Middle frontal gyrus (tissue), 1 donor: ENCODE results near the gene DHX34.
"Not testable (repeated sequence)": the region's sequence is repeated elsewhere in the genome, so short reads cannot be mapped to it uniquely, and the experiment has no call there.

Source experiments
- DNase-seq: peaks from one replicate; pipeline ENCODE4 v3.0.0-alpha.2; 2015; ENCODE audit warnings: low spot score; ENCODE audit errors: extremely low spot score

DHX34 gene

DNA sequence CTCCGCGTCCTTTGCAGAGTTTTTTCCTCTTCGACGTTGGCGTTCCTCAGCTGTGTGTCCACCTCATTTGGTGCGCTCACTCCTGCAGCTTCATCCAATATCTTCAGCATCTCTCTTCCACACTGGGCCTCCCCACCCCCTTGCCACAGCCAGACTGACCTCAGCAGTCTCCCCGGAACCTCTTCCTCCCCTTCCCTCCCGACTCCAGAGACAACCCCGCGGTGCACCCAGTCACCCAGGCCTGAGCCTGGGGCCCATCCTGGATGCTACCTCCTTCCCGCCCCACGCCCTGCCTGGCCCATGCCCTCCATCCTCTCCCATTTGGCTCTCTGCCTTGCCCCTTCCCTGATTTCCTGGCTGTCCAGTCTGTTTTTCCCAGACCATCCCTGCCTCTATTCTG, 25.2 kb upstream of the DHX34 start:
- DNase-seq = no peak

GRCh38 chr19:47324502-47324901, 24.6 kb upstream of the DHX34 start:
- no peak for DNase-seq

DNA sequence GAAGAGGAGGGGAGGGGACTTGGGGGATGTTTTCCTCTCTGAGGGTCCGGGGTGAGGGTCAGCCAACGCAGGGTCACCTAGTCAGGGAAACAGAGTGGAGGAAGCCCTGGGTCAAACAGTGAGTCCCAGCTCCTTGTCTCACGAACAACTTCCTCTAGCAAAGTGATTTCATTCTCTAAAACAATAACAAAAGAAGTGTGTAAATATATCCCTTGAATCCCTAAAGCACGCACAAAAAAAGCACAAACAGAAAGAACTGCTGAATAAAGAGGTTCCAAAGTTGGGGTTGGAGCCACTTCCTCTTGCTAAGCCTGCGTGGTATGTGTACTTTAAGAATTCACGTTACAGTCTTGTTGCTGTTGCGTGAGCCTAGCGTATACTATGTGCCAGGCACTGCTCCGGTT, 18.6 kb upstream of the DHX34 start:
- DNase-seq = no peak

- DNase-seq = no peak
These were observed 17.6 kb upstream of the DHX34 start for GRCh38 chr19:47331490-47331889.

GRCh38 chr19:47331931-47332547, 17.1 kb upstream of the DHX34 start, which contains the start of gene C5AR2:
Gene C5AR2, plus strand, starts transcription at chr19:47332175. Its CDS starts 8,625 bp downstream, at chr19:47340800.
- DNase-seq = no peak

DNA sequence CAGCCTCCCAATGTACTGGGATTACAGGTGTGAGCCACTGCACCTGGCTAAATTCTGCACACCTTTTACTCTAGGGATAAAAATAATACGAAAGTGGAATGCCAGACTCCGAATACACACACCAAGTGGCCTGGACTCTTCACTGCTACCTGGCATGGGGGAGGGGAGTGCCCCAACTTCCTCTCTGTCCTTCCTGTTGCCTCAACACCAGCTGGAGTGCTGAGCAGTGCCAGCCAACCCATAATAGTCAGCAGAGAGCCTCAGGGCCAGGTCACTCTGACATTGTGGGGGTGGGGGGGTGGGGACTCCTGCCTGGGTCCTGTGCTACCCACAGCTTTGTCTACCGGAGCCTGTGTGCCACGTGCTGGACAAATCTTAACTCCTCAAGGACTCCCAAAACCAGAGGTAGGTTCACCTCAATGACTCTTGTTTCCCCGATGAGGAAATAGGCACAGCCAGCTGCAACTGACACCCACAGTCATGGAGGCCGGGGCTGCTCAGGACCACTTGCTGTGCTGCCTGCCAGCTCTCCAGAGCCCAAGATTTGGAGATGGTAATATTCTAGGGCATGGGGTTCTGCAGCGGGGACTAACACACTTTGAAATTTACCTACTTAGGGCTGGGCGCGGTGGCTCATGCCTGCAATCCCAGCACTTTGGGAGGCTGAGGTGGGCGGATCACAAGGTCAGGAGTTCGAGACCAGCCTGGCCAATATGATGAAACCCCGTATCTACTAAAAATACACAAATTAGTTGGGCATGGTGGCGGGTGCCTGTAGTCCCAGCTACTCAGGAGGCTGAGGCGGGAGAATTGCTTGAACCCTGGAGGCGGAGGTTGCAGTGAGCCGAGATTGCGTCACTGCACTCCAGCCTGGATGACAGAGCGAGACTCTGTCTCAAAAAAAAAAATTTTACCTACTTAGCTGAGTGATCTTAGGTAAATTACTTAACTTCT, 12.1 kb upstream of the DHX34 start:
- not testable (repeated sequence) for DNase-seq

GRCh38 chr19:47339196-47339880, 9.8 kb upstream of the DHX34 start:
- no peak for DNase-seq

GRCh38 chr19:47340477-47341208, 8.5 kb upstream of the DHX34 start:
- DNase-seq = no peak

DNA sequence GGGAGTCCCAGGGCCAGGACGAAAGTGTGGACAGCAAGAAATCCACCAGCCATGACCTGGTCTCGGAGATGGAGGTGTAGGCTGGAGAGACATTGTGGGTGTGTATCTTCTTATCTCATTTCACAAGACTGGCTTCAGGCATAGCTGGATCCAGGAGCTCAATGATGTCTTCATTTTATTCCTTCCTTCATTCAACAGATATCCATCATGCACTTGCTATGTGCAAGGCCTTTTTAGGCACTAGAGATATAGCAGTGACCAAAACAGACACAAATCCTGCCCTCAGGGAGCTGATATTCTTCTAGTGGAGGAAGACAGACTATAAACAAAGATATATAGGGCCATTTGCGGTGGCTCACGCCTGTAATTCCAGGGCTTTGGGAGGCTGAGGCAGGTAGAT, 7.4 kb upstream of the DHX34 start:
- no peak for DNase-seq

DNA sequence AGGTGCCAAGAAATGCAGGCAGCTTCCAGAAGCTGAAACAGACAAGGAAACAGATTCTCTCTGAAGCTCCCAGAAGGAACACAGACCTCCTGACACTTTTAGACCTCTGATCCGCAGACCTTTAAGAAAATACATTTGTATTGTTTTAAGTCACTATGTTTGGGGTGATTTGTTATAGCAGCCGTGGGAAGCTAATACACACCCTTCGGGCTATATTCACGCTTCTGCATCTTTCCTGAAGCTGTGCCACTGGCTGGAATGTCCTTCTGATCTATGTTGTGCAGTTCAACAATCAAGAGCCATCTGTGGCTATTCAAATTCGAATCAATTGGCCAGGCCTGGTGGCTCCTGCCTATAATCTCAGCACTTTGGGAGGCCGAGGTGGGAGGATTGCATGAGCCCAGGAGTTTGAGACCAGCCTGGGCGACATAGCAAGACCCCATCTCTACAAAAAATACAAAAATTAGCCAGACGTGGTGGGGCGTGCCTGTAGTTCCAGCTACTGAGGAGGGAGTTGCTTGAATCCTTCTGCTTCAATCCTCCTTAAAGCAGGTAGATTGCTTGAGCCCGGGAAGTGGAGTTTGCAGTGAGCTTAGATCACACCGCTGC, 5.8 kb upstream of the DHX34 start:
- no peak for DNase-seq

- DNase-seq = no peak
These were observed 4.7 kb upstream of the DHX34 start for GRCh38 chr19:47344425-47344824.

- DNase-seq = not testable (repeated sequence)
These were observed 3.1 kb upstream of the DHX34 start for GRCh38 chr19:47346024-47346423.

DNA sequence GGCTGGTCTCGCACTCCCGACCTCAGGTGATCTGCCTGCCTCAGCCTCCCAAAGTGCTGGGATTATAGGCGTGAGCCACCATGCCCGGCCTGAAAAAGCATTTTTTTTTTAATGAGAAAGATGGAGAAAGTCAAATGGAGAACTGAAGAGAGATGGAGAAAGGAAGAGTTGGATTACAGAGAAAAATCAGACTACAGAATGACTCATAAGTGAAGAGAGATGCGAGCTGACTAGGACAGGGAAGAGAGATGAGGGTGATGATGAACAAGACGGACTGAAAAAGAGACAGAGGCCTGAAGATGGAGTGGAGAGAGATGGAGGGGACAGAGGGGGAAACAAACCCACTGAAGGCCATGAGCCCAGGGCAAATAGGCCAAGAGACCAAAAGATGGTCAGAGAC, 1.5 kb downstream of the DHX34 start:
- DNase-seq = no peak

DNA sequence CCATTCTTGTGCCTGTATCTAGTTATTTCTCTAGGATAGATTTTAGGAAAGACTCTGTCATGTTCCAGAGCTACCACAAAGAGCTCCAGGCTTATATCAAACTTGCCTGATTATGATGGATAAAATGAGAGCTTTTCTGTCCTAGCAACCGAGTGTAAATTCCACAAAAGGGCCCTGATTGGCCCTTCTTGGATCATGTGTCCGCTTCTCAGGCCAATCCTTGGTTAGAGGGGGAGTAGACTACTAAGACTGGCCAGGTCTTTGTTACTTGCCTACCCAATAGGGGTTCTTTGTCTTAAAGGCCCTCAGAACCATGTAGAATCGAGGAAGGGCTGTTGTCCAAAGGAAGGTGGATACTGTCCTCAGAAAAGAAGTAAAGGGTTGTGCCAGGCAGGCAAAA, 2.4 kb downstream of the DHX34 start:
- DNase-seq = peak; percentile 51

- no peak for DNase-seq
These were observed 3.0 kb downstream of the DHX34 start for GRCh38 chr19:47352095-47352494.

GRCh38 chr19:47353307-47353712, 4.2 kb downstream of the DHX34 start:
- DNase-seq = no peak

DNA sequence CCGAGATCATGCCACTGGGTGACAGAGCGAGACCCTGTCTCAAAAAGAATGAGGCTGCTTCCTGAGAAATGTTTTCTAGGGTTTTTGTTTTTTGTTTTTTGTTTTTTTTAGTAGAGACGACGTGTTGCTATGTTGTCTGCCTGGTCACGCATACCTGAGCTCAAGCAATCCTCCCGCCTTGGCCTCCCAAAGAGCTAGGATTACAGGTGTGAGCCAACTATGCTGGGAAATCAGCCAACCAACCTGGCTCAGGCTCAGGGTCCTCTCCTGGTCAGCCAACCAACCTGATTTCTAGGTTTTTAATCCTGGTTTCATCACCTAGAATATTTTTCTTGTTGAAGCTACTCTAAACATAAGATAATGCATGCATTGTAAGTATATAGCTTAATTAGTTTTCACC, 7.8 kb downstream of the DHX34 start:
- no peak for DNase-seq

DNA sequence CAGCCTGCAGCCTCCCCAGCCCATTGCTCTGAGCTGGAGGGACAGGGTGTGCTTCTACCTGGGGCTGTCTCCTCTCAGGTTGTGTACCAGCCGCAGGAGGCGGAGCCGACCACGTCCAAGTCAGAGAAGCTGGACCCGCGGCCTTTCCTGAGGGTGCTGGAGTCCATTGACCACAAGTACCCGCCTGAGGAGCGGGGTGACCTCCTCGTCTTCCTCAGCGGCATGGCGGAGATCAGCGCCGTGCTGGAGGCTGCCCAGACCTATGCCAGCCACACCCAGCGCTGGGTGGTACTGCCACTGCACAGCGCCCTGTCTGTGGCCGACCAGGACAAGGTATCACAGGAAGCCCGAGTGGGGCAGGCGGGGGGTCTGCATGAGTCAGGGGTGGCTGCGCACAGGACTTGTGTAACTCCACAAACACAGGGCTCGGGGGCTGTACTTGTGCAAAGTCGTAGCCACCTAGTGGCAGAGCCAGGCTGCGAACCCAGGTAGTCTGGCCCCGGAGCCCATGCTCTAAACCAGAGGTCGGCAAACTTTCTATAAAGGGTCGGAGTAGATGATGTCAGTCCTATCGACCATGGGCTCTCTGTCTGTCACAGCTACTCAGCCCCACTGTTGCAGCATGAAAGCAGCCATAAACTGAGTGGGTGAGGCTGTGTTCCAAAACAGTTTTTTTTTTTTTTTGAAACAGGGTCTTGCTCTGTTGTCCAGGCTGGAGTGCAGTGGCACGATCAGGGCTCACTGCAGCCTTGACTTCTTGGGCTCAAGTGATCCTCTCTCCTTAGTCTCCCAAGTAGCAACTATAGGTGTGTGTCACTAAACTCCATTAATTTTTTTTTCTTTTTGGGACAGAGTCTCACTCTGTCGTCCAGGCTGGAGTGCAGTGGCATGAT, 8.9 kb downstream of the DHX34 start:
- no peak for DNase-seq

DNA sequence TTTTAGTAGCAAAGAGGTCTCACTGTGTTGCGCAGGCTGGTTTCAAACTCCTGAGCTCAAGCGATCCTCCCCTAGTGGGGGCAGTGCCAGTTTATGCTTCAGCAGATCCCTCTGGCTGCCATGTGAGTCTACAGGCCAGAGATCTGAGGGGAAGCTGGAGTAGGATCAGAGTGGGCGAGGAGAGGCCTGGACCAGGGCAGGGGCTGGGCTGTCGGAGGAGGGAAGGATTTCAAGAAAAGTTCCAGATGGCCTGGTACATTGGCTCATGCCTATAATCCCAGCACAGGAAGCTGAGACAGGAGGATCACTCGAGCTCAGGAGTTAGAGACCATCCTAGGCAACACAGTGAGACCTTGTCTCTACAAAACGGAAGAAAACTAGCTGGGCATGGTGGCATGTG, 9.8 kb downstream of the DHX34 start:
- DNase-seq = no peak

- DNase-seq = no peak
These were observed 13.2 kb downstream of the DHX34 start for GRCh38 chr19:47362321-47362720.
